NCI-H1436 (cell line): ENCODE data around the gene DCAF15.

Experiments used
- DNase-seq: peaks from one replicate; lab custom pipeline; 2025; lab: John Stamatoyannopoulos, UW

DCAF15 gene

GRCh38 chr19:13930402-13930801, 21.9 kb upstream of the DCAF15 start:
- DNase-seq, result no peak

DNA sequence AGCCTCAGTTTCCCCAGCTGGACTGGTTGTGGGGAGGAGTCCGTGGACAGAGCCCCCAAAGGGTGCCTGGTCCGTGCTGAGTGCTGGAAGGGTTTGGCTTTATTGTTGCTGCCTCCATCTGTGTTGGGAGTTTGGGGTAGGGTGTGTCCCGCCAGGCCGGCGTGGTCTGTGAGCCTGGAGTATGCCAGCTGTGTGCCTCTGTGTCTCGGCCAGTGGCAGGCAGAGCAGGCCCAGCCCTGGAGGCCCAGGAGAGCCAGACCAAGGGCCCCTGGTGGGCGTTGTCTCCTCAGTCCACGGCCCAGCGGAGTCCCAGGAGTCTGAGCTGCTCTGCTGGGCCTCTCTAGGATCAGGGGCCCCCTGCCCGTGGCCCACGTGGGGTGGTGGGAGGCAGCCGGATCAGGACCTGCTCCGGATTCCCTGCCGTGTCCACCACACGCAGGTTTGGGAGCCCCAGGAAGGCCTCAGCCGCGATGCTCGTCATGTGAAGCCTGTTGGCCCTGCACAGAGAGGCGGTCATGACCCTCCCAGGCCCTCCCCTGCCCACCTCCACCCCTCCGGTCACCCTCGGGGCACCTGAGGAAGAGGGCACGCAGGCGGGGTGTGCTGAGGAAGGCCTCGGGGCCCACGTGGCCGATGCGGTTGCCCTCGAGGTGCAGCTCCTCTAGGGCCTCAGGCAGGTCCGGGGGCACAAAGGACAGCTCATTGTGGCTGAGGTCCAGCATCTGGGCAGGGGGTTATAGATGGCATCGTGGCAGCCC, 20.7 kb upstream of the DCAF15 start:
- no peak for DNase-seq

DNA sequence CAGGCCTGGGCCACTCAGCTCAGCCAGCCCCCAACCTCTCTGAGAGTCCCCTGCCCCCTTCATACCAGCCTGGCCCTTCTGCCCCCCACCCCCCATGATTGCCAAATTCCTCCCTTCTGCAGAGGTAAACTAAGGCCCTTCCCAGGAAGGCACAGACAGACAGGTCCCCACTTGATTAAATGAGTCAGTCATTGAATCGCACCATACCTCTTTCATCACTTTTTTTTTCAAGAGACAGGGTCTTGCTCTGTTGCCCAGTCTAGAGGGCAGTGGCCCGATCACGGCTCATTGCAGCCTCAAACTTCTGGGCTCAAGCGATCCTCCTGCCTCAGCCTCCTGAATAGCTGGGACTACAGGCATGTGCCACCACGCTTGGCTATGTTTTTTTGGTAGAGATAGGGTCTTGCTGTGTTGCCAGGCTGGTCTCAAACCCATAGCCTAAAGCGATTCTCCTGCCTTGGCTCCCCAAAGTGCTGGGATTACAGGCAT, 20.1 kb upstream of the DCAF15 start:
- no peak for DNase-seq

DNA sequence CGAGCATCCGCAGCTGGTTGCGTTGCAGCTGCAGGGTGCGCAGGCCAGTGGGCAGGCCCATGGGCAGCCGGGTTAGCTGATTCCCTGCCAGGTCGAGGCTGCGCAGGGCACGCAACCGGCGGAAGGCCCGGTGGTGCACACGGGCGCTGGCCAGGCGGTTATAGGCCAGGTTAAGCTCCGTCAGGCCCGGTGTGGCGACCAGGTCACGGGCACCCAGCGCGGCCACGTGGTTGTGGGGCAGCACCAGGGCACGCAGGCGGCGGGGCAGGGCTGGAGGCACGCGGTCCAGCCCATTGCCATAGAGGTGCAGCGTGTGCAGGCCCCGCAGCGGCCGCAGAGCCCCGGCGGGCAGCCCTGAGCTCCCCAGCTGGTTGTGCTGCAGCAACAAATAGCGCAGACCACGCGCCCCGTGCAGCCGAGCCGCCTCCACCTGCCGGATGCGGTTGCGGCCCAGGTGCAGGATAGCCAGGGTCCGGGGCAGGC, 19.4 kb upstream of the DCAF15 start:
- no peak for DNase-seq

DNA sequence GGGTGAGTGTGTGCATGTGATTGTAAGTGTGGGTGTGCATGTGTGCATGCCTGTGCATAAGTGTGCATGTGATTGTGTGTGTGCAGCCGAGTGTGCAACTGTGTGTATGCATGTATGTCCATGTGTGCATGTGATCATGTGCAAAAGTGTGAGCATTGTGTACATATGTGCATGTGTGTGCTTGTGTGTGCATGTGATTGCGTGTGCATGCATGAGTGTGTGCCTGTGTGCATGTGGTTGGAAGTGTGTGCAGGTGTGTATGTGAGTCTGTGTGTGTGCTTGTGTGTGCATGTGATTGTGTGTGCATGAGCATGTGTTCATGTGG, 17.6 kb upstream of the DCAF15 start:
- DNase-seq, result no peak

DNA sequence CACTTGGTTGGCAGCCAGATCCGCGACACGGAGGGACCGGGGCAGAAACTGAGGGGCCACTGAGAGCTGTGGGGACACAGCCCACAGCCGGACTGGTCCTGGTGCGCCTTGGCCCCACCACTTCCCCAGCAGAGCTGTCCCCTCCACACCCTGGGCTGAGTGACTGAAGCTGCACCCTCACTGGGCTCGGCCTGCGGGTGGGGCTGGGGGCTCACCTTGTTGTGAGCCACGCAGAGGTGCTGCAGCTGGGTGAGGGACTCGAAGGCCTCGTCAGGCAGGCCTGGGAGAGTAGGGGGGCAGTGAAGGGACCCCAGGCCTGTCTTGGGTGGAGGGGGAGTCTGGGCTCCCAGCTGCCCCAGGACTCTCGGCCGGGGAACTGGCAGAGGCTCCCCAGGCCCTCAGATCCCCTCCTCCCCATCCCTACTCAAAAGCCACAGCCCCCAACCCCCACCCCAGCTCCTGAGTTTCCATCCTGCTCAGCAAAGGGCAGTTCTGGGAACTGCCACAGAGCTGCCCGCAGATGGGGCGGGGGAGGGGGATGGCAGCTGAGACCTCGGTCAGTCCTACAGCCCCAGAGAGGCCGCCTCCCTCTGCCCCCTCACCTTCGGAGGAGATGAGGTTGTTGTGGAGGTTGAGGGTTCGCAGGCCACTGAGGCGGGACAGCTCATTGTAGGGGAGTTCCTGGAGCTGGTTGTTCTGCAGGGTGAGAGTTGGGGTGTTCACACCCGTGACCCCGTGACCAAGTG, 16.4 kb upstream of the DCAF15 start:
- DNase-seq, result no peak

- DNase-seq, result no peak
These were observed 14.6 kb upstream of the DCAF15 start for GRCh38 chr19:13937479-13938300.

- DNase-seq, result no peak
These were observed 13.8 kb upstream of the DCAF15 start, which contains the start of gene PODNL1 for GRCh38 chr19:13938301-13939064. PODNL1 (minus strand) TSS chr19:13938417; CDS start chr19:13938181, 236 bp downstream.

GRCh38 chr19:13942023-13942684, 10.2 kb upstream of the DCAF15 start:
- DNase-seq, result no peak

GRCh38 chr19:13946414-13946813, 5.9 kb upstream of the DCAF15 start:
- no peak for DNase-seq

- DNase-seq, result no peak
These were observed 1.3 kb upstream of the DCAF15 start for GRCh38 chr19:13951043-13951442.

DNA sequence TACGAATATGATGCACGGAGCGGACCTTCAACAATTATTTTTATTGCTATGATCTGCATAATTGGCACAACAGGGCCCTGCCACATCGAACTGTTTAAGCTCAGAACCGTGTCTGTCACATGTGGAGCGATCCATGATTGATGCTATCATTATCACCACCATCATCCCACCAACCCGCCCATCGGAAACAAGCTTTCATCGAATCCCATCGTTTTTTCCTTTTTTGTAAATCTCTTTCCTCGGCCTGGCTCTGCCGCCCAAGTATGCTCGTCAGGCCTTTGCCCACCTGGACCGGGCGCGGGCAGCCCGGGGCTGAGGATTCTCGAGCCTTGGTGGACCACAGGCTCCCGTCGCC, 533 bp upstream of the DCAF15 start:
- DNase-seq, result peak; percentile 52

- DNase-seq, result no peak
These were observed 722 bp downstream of the DCAF15 start for GRCh38 chr19:13952931-13953531.

- no peak for DNase-seq
These were observed 1.9 kb downstream of the DCAF15 start for GRCh38 chr19:13954185-13954584.

DNA sequence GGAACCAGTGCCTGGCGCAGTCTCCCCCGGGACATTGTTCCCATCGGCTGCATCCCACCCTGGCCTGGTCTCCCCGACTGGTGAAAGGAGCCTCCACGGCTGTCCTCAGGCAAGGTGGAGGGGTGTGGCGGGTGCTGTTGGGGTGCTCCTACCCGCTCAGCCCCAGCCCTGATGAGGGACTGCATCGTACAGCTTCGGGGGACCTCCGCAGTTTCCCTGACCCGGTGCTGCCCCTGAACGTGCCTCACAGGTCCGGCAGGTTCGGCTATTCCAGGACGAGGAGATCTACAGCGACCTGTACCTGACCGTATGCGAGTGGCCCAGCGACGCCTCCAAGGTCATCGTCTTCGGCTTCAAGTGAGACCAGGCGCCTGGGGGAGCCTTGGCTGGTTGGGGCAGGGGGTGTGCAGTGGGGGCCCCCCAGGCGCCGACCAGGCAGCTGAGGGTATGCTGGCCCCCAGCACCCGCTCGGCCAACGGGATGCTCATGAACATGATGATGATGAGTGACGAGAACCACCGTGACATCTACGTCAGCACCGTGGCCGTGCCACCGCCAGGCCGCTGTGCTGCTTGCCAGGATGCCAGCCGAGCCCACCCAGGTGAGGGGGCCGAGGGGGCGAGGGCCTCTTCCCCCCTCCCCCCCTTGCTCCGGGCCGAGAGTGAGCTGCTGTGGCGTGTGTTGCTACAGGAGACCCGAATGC, 3.5 kb downstream of the DCAF15 start:
- no peak for DNase-seq

DNA sequence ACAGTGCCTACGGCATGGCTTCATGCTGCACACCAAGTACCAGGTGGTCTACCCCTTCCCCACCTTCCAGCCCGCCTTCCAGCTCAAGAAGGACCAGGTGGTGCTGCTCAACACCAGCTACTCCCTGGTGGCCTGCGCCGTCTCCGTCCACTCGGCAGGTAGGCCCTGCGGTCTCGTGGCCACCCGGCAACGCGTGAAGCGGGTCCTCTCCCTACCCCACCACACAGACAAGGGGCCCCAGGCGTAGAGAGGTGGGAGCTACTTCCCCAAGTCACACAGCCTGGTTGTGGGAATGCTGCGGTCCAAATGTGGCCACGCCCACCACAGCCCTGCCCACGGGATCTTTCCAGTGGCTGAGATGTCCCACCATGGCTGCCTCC, 4.0 kb downstream of the DCAF15 start:
- no peak for DNase-seq

DNA sequence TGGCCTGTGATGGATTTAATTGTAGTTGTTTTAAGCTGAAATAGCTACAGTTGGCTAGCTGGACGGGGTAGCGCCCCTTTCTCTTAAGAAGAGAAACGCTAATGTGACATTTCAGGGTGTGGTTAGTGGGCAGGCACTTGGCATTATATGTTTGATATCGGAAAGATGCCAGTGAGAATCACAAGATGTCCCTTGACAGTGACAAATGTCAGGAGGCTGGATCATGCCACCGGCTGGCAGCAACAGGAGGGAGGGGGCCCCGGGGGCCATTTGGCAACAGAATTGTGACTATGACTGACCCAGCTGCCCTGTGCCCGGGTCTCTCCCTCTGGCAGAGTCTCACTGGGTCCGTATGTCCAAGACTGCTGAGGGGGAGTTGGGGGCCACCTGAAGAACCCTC, 4.7 kb downstream of the DCAF15 start:
- DNase-seq, result no peak

DNA sequence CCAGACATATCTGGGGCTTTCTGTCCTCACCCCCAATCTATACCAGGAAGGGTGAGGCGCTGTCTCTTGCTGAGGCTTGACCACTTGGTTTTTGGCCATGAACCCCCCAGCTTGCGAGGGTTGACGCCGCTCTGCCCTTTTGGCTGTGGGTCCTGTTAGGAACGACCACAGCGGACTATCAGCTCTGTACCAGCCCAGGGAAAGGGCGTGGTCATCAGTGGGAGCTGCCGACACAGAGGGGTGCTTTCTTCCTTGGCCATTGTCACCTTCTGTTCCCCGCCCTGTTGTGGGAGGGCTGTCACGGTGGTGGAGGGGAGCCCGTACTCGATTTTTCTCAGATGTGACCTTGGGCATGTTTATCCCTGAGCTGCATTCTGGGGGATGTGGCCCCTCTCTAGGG, 5.7 kb downstream of the DCAF15 start:
- DNase-seq, result no peak

DNA sequence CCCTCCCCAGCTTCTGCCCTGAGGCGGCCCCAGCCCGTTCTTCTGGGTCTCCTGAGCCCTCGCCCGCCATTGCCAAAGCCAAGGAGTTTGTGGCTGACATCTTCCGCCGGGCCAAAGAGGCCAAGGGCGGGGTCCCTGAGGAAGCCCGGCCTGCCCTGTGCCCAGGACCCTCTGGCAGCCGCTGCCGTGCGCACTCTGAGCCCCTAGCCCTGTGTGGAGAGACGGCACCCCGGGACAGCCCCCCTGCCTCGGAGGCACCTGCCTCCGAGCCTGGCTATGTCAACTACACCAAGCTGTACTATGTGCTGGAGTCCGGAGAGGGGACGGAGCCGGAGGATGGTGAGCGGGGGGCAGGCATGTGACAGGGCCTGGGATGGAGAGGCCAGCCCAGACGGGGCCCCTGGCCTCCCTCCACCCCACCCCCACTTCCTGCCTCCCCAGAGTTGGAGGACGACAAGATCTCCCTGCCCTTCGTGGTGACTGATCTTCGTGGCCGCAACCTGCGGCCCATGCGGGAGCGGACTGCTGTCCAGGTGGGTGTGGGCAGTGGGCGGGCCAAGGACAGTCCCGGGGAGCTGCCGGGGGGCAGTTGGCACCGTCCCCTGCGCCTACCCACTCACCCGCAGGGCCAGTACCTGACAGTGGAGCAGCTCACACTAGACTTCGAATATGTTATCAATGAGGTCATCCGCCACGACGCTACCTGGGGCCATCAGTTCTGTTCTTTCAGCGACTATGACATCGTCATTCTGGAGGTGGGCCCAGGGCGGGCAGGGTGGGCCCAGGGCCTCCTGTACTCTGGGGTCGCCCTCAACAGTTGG, 7.0 kb downstream of the DCAF15 start:
- no peak for DNase-seq
